Measurements from ENCODE around the gene TRAF3IP1.
"Not testable (repeated sequence)": the region's sequence is repeated elsewhere in the genome, so short reads cannot be mapped to it uniquely, and the experiment has no call there.

TRAF3IP1 gene

GRCh38 chr2:238315031-238315595 is 5.2 kb upstream of the TRAF3IP1 start:
- POLR2A ChIA-PET = no interaction called here
- H3K4me3 ChIP-seq (ENCODE audit: low read depth, low read length) = no peak overlapping the region
- TF ChIP-seq CTCF (IDR thresholded peaks at IDR 0.05; ENCODE audit: insufficient read depth, low read length, missing control alignments) = no peak
- no peak for DNase-seq (ENCODE audit: low read depth, low spot score)
- CTCF ChIA-PET = interaction anchor here (1.6 kb wide), 1 partner anchor 42 kb away, joined by 4 read pairs; no protein-coding TSS in a partner anchor

GRCh38 chr2:238320648-238321281 is 447 bp downstream of the TRAF3IP1 start:
- peak overlapping the region; percentile 71 for H3K4me3 ChIP-seq (ENCODE audit: low read depth, low read length)
- no peak for DNase-seq (ENCODE audit: low read depth, low spot score)
- ChIA-PET CTCF (interaction anchor here (1.3 to 1.5 kb wide), 2 partner anchors 37 to 55 kb away, joined by 3 read pairs; no protein-coding TSS in a partner anchor), POLR2A (no interaction called here)
- TF ChIP-seq CTCF (IDR thresholded peaks at IDR 0.05; ENCODE audit: insufficient read depth, low read length, missing control alignments) = no peak

- ChIA-PET POLR2A (no interaction called here), CTCF (interaction anchor here (1.3 to 1.5 kb wide), 3 partner anchors 20 to 56 kb away, joined by 3 to 4 read pairs (median 3); no protein-coding TSS in a partner anchor)
- DNase-seq (ENCODE audit: low read depth, low spot score) = no peak
- H3K4me3 ChIP-seq (ENCODE audit: low read depth, low read length) = peak overlapping the region; percentile 71
- no peak for TF ChIP-seq CTCF (IDR thresholded peaks at IDR 0.05; ENCODE audit: insufficient read depth, low read length, missing control alignments)
Observed at GRCh38 chr2:238321467-238321866, 1.1 kb downstream of the TRAF3IP1 start.

GRCh38 chr2:238322001-238322411 is 1.7 kb downstream of the TRAF3IP1 start:
- ChIA-PET CTCF (interaction anchor here (1.5 kb wide), 1 partner anchor 20 kb away, joined by 4 read pairs; no protein-coding TSS in a partner anchor), POLR2A (no interaction called here)
- H3K4me3 ChIP-seq (ENCODE audit: low read depth, low read length) = no peak overlapping the region; the same call in none of the 2 replicates
- TF ChIP-seq CTCF (IDR thresholded peaks at IDR 0.05; ENCODE audit: insufficient read depth, low read length, missing control alignments) = no peak
- no peak for DNase-seq (ENCODE audit: low read depth, low spot score)

- POLR2A ChIA-PET; H3K4me3 ChIP-seq (ENCODE audit: low read depth, low read length); DNase-seq (ENCODE audit: low read depth, low spot score): not testable (repeated sequence)
- CTCF ChIA-PET = interaction anchor here (1.5 kb wide), 1 partner anchor 34 kb away, joined by 3 read pairs; no protein-coding TSS in a partner anchor
Observed at GRCh38 chr2:238324248-238324647, 3.9 kb downstream of the TRAF3IP1 start.

DNA sequence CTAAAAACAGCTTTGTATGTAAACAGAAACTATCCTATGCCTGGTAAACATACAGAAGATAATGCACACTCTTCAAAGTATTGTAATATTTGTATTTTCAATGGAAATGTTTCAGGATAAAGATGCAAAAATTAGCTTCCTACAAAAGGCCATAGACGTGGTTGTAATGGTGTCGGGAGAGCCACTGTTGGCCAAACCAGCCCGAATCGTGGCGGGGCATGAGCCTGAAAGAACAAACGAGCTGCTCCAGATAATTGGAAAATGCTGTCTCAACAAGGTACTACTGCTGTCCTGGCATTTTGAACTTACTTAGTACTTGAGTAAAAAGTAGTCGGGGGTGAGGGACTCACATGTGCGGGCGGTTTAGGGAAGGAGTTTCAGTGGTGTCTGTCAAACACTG is 5.4 kb downstream of the TRAF3IP1 start:
- DNase-seq (ENCODE audit: low read depth, low spot score) = no peak
- TF ChIP-seq CTCF (IDR thresholded peaks at IDR 0.05; ENCODE audit: insufficient read depth, low read length, missing control alignments) = no peak
- H3K4me3 ChIP-seq (ENCODE audit: low read depth, low read length) = no peak overlapping the region
- POLR2A ChIA-PET = no interaction called here
- CTCF ChIA-PET = interaction anchor here (1.3 kb wide), 1 partner anchor 45 kb away, joined by 3 read pairs; no protein-coding TSS in a partner anchor
